HL-60/S4 treated with phorbol 12-myristate 13-acetate at 8.2 ng/mL for 4 days and 3 days (cell line): ENCODE data around the gene CHD6.

Source experiments
- in situ Hi-C: fragments of 300-500 bp; cut with MboI; formaldehyde crosslinking; loops from 2 replicates; pipeline ENCODE4 v1.15.0; 2022; ENCODE audit warnings: low sequenced_read_pairs

CHD6 gene

DNA sequence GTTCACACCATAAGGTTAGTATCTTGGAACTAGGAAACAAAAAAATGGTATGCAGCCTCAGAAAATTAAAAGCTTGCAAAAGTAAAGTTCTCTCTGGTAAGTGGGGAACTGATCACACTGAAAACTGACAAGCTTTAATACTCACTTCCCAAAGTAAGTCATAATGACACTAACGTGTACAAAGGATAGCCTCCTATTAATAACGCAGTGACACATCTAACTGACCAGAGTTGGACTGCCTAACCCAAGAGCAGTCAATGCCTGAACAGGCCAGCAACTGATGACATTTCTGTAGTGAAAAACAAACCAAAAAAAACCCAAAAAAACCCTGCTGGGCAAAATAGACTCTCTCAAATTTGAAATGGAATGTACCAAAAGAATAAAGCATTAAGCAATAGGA lies 30.7 kb downstream of the CHD6 start:
- in situ Hi-C loops = no loop called here

DNA sequence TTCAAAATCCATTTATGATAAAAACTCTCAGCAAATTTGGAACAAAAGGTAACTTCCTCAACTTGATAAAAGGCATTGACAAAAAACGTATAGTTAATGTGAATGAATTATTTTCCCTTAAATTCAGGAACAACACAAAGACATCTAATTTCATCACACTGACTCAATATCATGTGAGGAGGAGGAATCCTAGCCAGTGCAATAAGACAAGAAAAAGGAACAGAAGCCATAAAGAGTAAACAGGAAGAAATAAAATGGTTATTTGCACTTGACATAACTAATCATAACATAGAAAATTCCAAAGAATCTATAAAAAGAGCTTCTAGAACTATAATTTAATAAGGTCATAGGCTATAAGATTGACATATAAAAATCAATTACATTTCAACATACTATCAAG lies 31.4 kb downstream of the CHD6 start:
- in situ Hi-C loops = no loop called here

DNA sequence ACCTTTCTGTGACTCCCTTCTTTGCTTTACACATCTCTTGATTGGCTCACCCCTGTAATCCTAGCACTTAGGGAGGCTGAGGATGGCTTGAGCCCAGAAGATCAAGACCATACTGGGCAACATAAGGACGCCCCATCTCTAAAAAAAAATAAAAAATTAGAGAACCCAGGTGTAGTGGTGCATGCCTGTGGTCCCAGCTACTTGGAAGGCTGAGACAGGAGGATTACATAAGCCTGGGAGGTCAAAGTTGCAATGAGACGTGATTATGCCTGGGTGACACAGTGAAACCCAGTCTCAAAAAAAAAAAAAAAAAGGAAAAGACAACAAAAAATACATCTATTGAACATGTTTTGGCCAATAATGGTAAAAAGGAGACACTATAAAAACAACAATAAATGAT lies 37.8 kb downstream of the CHD6 start:
- in situ Hi-C loops = no loop called here

DNA sequence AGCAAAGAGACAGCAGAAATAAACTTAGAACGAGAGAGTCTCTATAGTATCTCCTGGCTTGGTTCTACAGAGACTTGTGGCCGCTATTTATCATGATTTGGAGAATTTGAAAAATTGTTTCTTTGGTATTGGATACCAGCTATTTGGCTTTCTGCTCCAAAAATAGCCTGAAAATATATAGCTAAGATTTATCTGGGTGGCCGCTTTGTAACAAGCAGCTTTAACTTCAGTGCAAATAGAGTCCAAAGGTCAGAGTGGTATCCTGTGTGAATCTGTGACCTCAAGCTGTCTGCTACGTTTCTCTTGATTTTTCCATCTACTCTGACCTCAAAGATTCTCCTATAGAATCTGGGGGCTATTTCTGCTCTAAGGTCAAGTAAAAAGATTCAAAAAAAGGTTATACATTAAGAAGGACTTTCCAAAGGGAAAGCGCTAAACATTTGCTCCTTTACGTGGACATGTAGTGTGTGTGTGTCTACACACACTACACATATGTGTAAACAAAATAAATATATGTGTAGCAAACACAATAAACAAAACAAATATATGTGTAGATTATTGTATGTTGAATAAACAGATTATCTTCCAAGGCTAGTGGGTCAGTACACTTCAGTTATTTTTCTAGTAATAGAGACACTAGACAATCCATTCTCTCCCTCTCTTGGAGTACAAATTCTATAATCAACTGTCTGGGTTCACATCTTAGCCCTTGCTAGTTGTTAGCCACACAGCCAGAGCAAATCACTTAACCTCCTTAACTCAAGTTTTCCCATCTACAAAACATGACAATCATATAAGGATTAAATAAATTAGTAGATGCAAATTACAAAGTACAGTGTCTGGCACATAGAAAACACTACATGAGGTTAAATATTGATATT lies 40.8 kb downstream of the CHD6 start:
- in situ Hi-C loops = no loop called here

DNA sequence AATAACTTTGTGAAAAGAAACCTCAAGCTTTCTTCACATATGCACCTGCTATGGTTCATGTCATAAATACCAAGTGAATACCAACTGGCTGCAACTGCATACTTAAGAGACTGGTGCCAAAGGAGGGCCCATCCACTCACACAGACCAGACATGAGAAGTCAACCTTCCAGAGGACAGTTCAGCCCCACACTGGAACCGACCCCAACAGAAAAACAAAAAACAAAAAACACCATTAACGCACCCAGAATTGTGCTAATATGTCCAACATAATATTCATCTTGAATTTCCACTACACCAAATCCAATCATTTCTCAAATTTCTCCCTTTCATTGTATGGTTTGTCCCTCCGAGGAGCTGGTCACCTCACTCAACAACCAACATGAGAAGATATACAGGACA lies 42.8 kb downstream of the CHD6 start:
- in situ Hi-C loops = no loop called here

DNA sequence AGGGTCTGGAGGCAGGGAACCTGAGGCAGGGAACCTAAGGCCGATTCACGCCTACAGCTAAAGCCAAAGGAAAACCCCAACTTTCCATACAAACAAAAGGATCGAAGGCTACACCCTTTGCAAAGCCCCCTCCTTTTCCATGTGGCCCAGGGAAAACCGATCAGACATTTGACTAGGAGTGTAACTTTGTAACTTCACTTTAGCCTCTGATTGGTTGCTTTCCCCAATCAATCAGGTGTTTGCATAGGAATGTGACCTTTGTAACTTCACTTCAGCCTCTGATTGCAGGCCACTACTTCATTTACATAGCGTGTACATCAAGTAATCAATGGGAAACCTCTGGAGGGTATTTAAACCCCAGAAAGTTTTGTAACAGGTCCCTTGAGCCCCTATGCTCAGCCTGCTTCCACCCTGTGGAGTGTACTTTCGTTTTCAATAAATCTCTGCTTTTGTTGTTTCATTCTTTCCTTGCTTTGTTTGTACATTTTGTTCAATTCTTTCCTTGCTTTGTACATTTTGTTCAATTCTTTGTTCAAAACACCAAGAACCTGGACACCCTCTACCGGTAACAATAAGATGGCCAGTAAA lies 43.3 kb downstream of the CHD6 start:
- in situ Hi-C loops = no loop called here

DNA sequence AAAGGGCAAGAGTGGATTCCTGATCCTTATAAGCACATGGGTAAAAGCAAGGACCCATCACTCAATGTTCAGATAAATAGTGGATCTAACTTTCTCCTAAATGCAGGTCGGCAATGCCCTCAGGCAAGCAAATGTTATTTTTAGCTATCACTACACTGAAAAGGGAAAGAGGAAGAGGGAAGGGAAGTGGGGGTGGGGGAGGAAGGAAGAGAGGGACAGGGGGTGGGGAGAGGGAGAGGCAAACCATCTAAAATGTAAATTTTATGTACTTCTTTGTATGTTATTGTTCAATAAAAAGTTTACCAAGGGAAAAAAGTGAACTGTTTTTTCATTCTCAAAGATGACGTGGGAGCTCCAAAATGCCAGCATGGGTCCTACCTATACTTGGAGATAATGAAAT lies 44.2 kb downstream of the CHD6 start:
- in situ Hi-C loops = no loop called here

DNA sequence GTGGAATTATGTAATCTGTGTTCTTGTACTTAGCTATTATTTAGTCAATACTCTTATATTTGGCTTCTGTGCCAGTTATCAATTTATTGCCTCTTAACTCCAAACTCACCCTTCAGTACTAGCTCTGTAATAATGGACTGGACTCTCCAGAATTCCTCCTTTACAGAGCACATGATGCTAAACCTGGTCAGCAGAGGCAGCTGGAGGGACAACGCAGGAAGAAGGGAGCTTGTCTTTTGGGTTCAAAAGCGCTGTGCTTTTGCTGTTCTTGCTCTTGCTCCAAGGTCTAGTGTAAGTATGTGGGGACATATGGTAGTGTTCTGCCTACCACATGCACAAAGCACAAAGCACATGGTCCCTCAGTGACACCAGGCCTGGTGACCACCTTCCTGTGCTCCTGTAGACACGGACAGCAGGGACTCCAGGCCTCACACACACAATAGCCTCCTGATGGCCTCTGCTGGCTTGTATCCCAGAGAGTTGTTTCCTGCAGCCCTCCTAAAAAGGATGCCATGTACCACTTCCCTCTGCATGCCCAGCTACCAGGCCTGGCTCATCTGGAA lies 46.1 kb downstream of the CHD6 start:
- in situ Hi-C loops = no loop called here

DNA sequence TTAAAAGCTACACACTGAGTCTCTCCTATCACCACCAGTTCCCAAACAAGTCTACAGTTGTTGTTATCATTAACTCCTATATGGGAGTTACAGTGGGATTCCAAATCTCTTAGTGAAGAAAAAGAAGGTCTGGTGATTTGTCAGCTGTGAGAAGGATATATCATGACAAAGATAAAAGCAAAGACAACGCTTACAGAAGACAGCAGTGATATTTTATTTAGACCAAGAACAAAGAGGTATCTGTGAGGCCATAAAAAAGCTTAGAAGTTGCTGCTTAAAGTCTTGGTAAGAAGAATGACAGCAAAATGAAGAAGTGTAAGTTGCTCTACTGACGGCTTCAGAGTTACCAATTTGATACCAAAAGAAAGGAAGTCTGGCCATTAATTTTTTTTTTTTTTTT lies 47.2 kb downstream of the CHD6 start:
- in situ Hi-C loops = no loop called here

DNA sequence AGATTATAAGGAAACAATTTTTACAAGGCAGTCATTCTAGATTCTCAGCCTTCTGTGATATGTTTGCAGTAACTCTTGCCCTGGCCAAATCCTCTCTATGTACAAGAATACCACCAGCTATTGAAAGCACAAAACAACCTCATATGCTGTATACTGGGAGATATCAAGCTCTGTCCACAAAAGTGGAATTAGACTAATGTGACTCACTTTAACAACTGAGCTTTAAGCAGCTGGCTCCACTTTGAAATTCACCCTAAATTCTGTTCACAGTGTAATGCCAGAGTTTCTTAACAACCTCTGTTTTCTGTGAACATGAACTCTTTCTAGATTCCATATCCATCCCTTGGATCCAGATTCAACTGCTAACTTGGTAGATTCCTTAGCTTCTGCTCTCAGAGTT lies 47.6 kb downstream of the CHD6 start:
- in situ Hi-C loops = no loop called here

DNA sequence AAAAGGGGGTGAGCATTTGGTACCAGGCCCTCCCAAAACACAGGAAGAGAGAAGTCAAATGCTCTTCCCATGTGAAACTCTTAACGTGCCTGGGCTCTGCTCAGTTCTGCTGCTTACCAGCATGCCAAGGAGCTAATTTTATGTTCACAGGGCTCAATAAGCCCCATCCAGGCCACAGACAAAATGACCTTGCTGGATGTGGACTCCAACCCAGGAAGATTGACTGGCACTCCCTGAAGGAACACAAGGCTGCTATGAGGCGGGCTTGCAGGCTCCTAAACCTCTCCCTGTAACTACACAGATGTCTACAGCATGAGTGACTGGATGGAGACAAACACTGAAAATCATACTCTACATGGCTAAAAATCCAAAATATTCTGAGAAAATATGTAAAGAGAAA lies 50.6 kb downstream of the CHD6 start:
- in situ Hi-C loops = no loop called here

DNA sequence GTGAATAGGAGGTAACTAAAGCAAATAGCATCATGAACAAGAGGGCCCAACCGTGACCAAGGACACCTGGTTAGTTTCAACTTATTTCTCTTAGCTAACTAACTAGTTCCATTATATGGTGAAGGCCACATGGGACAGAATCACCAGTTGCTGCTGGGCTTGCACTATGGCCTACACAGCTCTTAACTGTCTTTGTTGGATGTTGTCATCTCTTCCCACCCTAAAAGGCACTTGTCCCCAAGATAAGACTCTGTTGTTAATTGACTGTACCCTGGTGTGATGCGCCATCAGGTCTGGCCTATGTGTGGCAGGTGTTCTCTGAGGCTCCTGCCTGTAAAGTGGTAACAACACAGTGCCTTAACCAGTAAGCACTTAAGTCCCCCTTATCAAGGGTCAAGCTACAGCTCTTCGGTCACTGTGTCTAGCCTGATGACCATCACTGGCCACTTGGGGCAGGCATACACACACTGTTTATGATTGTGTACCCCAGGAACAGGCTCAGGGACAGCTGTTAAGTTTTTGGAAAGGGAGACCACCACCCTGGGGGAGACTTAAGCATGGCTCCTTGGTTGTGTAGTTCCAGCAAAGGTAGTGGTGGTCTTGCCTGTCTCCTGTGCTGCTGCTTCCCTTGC lies 51.2 kb downstream of the CHD6 start:
- in situ Hi-C loops = no loop called here

DNA sequence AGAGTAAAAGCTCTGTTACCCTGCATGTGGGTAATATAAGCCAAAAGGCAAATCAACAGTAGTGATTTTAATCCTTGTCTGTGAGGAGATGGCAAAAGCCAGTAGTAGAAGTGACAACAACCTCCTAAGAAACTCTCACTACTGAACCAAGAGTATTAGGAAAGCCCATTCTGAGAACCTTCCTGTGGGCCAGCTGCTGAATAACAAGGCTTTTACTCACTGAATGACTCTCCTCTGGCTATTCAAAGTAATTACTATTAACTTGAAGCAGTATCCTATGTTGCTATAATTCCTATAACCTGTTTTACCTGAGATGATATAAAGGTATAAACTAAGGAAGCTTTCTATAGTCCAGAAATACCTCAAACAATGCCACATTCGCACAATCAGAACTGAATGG lies 55.1 kb downstream of the CHD6 start:
- in situ Hi-C loops = no loop called here

DNA sequence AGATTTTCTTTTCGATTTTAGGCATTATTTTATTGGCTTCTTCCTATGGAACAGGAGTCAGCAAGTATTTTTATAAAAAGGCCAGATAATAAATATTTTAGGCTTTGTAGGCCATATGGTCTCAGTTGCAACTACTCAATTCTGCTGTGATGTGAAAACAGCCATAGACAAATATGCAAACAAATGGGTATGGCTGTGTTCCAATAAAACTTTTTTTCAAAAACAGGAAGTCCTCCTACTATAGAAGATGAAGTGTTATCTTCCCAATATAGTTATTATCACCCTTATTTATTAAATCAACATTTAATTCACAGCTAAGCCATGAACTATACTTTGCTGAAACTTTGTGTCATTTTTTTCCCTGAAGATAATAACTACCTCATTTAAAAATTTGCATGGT lies 57.2 kb downstream of the CHD6 start:
- in situ Hi-C loops = no loop called here

DNA sequence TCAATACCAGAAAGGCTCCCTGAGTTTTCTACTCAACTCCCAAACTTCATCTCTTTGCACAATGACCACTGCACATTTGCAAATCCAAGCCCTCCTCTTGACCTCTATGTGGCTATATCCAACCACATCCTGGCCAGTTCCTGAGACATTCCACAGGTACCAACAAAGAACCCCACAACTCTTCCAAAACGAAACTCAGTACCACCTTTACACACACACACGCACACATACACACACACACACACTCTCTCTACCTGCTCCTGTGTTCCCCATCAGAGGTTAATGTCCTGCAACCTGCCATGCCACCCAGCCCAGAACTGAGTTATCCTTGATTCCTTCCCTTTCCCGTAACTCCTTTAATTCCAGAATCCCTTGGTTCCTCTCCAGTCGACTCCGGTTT lies 58.5 kb downstream of the CHD6 start:
- in situ Hi-C loops = no loop called here

DNA sequence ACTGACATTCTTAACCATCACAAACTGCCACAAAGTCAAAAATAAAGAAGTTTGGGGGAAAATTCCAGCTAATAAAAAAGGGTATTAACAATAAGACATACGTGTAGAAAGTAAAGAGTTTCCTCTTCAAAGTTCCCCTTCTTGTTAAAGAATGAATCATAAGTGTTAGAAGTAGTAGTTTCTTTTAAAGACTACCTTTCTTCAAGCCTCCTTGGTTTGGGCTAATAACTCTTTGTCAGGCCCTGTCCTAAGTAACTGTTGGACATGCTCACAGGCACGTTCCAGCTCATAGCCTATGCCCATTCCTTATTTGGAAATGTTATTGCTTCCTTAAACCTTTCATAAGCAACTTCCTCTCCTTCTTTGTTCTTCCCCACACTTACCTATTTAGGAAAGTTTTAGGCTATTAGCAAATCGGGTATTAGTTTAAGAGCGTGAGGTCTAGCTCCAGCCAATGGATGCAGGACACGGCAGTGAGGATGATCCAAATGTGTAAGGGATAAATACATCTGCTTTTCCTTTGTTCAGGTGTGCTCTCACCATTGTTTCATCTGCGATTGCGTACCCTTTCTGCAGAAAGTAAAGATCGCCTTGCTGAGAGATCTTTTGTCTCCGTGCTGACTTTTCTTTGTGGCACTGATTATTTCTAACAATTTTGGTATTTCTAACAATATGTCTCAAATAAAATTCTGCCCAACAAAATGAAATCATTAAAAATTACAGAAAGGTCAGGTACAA lies 64.9 kb downstream of the CHD6 start:
- in situ Hi-C loops = no loop called here

DNA sequence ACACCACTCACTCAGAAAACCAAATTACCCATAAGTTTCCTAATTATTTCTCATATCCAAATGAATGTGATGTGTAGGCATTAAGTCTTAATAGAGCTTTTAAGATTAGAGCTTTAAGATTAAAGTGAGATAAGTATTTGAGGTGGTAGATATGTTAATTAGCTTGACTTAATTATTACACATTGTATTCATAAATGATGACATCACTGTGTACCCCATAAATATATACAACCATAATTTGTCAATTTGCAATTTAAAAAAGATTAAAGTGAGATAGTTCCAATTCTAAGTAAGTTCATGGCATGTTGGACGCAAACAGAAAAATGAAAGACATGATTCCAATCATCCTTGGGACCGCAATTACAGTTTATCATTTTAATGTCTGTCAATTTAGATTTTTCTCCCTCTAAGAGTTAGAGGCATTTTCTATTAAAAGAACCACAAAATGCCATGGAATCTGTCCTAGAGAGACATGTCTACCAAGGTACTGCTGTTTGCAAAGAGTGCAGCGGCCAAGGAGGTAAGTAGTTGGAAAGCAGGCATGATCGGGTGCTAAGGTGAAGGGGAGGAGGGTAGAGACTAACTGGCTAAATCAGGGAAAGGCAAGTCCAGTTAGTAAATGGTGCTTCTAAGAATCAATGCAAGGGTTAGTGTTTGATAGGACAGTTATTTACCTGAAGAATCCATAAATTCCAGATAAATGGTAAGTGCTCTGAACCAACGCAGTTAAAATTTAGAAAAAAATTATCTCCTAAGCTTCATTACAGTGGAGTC lies 65.7 kb downstream of the CHD6 start:
- in situ Hi-C loops = no loop called here

DNA sequence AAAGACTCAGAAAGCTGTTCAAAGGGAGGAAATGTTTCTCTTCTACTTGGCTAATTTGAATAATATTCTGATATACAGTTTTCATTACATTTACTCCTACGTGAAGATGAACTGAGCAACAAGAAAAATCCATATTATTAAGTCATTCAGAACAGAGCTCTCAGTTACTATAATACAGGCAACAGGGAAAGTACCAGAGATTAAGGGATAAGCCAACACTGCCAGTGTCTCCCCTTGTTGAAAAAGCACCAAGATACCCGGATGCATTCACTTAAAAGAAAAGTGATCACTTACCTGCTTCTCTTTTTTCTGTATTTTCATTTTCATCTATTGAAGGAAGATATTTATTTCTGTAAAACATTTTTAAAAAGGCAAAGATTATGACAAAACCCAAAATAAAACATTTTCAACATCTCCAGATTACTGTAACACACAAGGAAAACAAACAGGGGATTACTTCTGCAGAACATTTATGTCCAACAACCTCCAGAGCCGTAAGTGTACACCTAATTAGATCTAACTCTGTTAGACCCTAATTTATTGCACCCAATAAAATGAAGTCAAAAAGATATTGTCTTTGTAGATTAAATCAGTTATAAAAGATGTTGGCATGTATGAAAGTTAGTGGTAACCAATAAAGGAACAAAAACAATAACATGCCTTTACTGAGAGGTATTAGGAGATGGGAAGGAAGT lies 67.0 kb downstream of the CHD6 start:
- in situ Hi-C loops = no loop called here

DNA sequence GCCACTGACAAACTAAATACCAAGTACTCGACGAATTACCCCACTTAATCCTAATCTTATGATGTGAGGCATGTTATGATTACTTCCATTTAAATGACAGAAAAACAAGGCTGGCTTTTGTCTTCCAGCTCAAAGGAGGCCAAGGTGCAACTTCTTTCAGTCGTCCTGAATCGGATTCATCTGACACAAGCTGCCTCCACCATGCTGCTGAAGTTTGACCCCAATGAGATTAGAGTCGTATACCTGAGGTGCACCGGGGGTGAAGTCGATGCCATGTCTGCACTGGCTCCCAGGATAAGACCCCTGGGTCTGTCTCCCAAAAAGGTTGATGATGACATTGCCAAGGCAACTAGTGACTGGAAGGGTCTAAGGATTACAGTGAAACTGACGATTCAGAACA lies 71.0 kb downstream of the CHD6 start:
- in situ Hi-C loops = no loop called here

DNA sequence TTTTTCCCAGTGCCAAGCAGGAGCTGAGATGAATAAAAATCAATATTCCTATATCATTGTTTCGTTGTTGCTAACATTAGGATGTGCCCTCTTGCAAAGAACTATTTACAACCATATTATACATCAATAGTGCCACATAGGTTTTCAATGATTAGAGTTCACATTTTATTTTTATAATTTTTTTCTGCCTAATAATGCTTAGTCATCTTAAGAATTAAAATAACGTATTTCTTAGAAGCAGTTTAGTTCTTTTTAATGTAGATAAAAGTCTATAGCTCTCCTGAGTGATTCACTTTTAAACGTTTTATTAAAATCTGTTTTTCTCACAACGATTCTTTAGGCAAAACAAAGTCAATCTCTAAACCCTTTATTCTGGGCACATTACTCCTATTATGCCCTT lies 71.6 kb downstream of the CHD6 start:
- in situ Hi-C loops = no loop called here
